ENCODE results near the gene MLKL.
"Not testable (repeated sequence)": the region's sequence is repeated elsewhere in the genome, so short reads cannot be mapped to it uniquely, and the experiment has no call there.

Gene MLKL

DNA sequence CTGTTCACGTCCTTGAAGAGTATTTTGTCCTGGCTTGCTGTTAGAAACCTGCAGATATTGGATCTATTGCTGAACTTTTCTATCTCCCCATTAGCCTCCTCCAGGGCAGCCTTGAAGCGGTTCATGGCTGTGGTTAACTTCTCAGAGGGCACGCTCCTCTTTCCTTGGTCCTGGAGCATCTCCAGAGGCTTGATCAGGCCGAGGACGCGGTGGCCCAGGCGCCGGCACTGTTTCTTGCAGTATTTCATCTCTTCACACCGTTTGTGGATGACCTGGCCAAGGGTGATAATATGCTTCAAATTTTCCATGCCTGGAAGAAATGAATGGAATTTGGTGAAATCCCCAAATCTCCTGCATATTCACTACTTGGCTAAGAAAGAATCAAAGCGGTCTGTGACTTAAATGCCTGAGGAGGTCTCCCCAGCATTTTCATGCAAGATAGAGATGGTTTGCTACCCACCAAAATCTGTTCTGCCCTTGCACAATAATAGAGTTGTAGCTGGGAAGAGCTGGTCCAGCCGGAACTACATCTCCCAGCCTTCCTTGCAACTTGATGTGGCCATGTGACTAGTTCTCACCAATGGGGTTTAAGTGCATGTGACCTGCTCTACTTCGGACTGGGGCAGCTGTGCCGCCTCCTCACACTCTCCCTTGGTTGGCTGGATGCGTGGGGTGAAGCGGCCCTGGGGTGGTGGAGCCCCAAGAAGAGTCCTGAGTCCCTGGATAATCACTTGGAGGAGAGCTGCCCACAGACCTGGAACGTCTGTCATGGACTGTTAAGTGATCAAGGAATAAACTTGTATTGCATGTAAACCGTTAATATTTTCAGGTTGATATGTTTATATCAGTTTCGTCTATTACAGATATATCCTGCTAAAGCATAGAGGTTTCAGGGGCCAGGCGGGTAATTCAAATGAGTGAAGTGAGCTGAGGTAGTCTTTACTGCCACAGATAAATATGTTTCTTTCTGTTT, 4.9 kb downstream of the MLKL start:
- no peak for FAIRE-seq

DNA sequence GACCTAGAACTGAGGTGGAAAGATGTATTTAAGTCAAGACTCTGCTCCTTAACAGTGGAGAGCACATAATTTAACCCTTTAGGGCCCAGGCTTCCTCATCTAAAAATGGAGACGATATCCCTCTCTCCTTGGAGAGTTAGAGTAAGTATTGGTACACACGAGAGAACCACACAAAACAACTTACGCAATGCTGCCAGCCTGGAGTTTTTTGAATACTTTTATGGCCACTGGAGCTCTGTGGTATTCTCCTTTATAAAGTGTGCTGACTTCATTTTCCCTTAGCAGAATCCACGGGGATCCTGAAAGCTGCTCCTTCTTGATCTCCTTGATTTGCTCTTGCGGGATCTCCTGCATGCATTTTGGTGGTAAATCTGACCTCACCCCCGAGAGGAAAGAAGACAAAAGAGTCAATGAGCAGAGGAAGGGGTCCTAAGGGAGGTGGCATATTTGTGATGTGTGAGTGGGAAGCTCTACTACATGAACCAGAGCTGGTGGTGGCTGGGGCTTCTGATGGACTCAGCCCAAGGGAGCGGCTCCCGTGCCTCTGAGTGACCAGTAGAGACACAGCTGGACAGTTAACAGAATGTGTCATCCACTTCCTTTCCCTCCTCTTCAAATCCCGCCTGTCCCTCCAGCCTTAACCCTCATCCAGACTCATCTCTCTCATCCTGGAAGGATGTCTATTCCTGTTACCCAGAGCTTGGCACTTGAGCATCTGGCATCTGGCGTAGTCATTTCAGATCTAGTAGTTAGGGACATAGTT, 9.4 kb downstream of the MLKL start:
- no peak for FAIRE-seq

DNA sequence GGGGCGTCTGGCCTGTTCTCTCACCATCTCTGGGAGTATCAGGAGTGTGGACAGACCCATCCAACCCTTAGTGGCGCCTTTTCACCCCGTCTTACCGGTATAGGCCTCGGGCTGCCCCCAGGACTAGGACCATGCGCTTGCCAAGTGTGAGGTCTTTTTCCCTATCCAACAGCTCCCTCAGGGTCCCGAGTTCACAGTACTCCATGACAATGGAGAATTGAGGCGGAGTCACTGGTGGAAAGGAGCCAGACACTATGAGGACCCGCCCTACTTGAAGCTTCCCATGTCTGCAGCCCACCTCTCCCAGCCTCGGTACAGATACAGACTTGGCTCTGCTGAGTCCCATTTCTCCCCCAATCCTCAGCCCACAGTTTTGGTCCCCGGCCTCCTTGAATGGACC, 18.1 kb downstream of the MLKL start:
- FAIRE-seq = no peak

DNA sequence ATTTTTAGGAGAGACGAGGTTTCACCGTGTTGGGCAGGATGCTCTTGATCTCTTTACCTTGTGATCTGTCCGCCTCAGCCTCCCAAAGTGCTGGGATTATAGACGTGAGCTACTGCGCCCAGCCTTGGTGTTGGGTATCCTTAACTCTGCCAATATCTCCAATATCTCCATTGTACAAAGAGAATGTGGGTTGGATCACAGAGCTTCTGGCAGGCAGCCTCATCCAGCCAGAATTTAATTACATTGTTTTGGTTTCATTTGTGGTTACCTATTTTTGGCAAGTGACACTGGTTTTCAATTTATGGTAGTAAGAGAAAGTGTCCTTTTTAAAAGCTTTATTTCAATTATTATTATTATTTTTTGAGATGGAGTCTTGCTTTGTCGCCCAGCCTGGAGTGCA, 20.0 kb downstream of the MLKL start:
- FAIRE-seq = no peak

DNA sequence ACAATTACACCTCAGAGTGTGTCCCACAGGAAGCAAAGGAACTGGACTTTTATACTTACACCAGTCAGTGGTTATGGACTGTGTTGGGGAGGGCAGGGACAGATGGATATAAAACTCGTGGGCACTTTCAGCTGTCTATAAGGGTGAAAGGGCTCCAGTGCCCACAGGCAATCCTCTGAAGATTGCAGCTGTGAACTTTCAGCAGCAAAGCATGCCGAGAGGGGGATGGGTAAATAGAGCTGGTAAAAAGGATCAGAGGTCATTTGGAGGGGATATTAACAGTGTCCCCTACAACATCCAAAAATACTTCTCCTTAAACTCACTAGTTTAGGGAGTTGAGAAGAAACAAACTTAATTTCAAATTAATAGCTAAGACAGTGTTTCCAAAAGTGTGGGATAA, 20.7 kb downstream of the MLKL start:
- FAIRE-seq = no peak

DNA sequence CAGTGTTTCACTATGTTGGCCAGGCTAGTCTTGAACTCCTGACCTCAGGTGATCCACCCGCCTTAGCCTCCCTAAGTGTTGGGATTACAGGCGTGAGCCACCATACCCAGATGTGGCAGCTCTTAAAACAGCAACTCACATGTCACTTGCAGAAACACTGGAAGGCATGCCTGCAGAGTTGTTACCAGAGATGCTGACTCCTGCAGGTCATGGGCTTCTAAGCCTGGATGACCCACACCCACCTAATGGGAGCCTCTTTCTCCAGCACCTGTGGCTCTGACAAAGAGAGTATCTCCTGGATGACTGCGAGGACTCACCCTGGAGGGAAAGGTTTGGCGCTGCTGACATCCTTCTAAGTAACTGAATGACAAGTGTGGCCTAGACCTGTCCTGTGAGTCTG, 22.8 kb downstream of the MLKL start:
- FAIRE-seq = no peak

DNA sequence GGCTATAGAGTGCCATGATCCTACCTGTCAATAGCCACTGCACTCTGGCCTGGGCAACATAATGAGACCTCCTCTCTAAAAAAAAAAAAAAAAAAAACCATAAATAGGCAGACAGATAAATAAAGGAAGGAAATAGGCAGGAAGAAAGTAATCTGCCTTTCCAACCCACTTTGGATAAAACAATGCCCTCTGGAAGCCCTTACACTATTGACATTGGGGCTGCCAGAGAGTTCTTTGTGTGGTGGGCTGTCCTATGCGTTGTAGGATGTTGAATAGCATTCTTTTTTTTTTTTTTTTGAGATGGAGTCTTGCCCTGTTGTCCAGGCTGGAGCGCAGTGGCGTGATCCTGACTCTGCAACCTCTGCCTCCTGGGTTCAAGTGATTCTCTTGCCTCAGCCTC, 26.8 kb downstream of the MLKL start:
- no peak for FAIRE-seq

DNA sequence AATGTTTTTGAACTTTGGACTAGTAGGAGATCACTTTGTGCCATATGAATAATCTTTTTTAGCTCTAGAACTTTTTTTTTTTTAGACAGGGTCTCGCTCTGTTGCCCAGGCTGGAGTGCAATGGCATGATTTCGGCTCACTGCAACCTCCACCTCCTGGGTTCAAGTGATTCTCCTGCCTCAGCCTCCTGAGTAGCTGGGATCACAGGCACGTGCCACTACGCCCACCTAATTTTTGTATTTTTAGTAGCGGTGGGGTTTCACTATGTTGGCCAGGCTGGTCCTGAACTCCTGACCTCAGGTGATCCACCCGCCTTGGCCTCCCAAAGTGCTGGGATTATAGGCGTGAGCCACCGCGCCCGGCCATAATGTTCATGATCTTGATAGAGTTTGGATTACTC, 31.8 kb downstream of the MLKL start:
- not testable (repeated sequence) for FAIRE-seq

DNA sequence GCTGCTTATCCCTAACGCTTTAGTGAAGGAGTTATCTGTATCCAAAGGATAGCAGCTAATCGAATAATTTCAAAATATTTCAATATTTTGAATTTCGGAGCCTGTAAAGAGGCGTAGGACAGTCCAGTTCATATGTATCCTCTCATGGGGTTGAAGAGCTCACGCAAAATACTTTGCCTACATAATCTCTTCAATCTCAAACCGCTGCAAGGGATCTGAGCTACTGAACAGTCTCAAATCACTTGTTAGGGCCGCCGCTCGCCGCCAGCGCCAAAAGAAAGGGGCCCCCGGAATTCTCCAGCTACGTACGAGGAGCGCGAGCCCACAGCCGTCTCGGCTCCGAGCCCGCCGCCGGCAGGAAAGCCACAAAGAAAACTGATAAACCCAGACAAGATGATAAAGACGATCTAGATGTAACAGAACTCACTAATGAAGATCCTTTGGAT, 33.4 kb downstream of the MLKL start:
- no peak for FAIRE-seq

DNA sequence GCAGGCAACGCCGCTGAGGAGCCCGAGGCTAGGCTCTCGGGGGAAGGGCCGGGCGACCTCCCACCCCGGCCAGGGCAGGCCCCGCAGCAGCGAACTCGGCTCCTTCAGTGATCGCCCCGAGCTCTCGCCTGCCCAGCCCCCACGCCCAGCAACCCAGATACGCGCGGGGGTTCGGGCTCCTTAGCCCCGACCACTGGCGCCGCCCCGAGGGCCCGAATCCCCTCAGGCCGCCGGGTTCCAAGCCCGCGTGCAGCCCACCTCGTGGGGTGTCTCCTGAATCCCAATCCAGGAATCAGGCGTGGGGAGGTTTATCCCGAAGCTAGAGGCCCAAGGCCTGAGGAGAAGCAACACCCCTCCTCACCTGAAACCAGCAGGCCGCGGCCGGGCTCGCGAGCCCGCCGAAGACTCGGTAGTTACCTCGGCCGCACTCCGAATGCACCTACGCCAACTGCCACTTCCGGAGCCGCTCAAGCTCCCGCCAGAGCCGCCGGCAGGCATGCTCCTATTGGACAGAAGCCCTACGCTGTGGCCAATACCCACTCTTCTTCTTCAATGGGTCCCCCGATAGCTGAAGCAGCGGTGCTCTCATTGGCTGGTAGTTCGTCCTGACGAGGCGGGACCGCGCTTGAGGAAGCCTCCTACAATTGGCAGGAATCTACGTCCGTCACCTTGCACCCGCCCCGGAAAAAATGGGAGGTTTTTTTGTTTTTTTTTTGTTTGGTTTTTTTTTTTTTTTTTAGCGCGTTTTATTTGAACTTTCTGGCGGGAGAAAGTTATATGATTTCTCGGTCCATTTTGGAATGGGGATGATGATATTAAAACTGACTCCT, 34.0 kb downstream of the MLKL start, which contains the start of gene RFWD3:
TSS of gene RFWD3 (minus strand) at position 453 of the 830 bp plus-strand sequence. CDS start 5,428 bp downstream, outside the sequence.
- peak; percentile 89 for FAIRE-seq

DNA sequence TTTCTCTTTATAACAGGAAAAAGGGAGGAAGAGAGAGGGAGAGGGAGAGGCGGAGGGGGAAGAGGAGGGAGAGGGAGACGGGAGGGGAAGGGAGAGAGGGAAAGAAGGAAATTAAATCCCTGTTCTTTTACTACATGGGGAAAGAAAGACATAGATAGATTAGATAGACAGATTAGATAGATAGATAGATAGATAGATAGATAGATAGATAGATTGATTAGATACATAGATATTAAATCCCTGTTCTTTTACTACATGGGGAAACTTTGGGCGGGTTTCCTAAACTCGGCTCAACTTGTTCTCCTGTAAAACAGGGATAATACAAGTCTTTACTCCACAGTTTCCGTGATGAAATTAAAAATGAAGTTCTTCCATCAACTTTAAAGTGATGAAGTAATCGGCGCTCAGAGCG, 34.6 kb downstream of the MLKL start:
- FAIRE-seq = no peak

DNA sequence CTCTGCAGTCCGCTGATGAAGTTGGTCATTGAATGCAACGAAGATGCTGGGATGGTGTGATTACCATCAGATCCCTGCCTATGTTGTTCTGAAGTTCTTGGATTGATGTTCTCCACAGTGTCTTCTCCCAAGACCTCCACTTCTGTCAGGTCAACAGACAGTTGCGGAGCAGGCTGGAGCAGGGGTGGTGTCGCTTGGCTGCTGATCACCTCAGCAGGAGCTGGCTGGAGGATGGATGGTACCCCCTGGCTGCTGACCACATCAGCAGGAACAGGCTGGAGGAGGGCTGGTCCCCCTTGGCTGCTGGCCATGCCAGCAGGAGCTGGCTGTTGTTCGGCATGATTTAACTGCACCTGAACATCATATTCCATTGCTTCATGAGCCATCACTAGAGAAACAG, 39.6 kb downstream of the MLKL start:
- FAIRE-seq = no peak

DNA sequence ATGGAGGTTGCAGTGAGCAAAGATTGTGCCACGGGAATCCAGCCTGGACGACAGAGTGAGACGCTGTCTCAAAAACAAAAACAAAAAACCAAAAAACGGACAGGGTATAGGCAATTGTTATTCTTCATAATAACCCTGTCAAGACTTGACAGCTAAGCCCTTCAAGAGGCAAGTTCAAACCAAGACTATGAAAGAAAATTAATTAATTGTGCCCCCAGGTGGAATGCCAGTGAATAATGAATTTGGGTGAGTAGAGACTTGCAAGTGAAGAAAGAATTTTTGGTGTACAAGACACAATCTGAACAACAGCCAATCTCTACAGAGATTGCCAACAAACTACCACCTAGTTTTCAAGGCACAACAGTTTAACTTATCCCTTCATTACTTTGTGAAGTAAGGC, 40.3 kb downstream of the MLKL start:
- no peak for FAIRE-seq

DNA sequence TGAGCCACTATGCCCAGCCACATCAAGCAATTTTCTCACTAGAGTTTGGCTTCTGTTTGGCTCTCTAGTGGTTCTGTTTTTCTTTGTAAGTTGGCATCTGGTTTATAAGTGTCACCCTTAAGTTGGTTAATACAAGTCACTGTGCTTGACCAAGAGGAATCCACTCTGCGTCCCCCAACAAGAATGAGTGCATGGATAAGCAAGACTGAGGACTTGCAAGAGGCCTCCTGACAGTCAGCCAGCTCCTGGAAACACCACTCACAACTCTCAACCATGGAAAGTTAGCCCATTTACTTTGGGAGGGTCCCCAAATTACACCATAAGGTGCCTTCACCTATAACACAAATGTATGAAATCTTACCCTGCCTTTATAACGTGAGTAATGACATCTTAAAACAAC, 41.6 kb downstream of the MLKL start:
- no peak for FAIRE-seq

DNA sequence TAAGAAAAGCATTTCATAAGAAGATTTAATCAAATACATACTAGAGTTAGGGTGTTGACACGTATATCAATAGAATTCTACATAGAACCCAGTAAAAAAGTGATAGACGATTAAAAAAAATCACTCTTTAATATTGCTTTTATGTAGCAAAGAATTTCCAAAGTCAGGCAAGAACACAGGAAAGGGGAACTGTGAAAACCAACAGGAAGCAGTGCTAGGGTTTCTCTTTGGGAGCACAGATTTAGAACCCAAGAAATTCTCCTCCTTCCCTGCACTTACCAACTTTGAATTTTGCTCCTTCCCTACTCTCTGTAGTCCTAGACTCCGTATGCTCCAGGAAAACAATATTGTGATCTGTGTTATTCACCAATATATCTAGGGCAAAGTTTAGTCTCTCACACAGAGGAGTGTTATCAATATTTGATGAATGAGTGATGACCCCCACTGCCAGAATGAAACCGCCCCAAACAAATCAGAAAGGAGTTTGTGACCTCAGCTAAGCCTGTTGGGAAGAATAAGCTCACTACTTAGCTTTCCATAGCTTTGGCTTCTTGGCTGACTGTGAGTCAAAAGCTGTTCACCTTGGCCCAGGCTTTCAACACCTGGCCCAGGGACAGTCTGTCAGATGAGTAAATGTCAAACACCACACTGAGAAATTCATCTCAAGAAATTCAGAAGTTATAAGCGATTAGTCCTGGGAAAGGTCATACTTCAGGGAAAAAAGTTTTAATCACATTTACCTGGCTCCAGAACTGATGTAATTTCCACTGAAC, 42.6 kb downstream of the MLKL start:
- no peak for FAIRE-seq

DNA sequence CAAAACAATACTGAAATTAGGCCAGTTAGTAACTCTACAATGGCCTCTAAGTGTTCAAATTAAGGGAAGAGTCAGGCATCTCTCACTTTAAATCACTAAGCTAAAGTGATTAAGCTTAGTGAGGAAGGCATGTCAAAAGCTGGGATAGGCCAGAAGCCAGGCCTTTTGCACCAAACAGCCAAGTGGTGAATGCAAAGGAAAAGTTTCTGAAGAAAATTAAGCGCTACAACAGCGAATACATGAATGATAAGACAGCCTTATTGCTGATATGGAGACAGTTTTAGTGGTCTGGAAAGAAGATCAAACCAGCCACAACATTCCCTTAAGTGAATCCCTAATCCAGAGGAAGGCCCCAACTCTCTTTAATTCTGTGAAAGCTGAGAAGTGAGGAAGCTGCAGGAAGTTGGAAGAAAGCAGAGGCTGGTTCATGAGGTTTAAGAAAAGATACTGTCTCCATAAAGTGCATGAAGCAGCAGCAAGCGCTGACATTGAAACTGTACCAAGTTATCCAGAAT, 46.1 kb downstream of the MLKL start:
- no peak for FAIRE-seq

DNA sequence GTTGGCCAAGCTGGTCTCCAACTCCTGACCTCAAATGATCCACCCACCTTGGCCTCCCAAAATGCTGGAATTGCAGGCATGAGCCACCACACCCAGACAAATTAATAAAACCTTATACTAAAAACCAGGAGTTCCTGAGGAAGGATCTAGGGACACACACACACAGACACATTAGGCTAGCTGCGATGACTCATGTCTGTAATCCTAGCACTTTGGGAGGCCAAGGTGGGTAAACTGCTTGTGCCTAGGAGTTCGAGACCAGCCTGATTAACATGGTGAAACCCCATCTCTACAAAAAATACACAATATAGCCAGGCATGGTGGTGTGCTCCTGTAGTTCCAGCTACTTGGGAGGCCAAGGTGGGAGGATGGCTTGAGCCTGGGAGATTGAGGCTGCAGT, 47.8 kb downstream of the MLKL start:
- not testable (repeated sequence) for FAIRE-seq

DNA sequence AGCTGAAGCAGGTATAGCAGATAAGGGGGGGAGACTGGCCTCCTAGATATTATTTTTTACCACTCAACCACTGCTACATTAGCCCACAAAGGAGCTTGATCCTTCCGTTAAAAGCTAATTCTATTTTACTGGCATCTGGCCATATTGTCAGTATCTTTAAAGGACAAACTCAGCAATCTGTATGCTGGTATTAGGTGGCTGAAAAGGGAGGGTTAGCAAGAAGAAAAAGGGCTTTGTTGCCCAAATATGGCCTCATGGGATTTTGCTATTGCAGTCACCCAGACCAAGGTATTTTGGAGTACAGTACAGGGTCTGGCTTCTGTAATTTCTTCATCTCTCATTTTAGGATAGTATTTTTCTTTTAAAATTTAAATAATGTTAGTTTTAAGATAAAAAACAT, 48.4 kb downstream of the MLKL start:
- no peak for FAIRE-seq

DNA sequence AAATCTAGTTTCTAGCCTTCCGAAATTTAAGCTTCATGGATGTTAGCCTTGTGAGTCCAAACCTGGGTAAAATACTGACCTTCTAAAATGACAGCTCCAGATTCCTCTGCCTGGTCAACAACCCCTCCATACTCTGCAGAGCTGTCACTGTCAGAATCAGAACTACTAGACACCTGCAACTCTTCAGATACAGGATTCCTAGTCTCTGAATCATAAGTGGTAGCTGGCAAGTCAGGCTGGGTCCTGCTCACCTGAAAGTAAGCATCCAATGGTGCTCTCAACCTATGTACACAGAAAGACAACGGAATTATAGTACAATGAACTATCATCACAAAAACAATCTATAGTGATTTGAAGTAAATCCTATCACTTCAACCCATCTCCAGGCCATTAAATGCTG, 48.8 kb downstream of the MLKL start:
- no peak for FAIRE-seq

DNA sequence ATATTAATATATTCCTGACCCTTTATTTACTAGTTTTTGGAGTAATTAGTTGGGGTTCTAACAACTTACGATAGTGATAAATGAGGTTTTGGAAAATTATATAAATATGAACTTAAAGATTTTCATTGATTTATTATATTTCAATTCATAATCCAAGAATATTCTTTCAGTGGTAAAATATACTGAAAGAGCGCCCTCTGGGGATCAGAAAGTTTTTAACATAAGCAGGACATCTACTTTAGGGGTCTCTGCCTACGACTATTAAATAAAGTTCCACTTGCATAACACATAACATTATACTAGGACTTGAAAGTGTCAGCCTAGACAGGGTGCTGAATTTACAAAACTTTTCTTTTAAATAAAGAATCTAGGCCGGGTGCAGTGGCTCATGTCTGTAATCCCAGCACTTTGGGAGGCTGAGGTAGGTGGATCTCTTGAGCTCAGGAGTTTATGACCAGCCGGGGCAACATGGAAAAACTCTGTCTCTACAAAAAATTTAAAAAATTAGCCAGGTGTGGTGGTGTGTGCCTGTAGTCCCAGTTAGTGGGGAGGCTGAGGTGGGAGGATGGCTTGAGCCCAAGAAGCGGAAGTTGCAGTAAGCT, 49.6 kb downstream of the MLKL start:
- FAIRE-seq = no peak

DNA sequence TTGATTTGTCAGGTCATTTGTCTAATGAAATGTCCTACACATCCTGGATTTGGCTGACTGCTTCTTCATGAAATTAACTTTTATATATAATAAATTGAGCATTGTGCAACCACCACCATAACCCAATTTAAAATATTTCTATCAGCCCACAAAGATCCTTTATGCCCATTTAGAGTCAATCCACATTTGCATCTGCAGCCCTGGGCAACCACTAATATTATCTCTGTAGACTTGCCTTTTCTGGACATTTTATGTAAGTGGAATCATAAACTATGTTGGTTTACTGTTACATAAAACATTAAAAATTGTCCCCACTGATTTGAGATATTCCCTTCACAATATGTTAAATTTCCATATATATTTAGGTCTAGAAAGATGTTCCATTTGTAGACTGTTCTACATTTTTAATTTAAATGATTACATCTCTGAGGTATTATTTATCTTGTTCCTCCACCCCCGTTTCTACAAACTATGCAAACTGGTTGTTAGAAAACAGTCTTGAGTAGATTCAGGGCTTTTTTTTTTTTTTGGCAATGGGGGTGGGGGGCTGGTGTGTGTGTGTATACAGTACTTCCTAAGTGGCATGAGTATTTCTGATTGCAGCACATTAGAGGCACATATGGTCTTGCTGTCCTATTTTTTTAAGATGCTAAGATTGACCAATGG, 50.7 kb downstream of the MLKL start:
- FAIRE-seq = no peak

Data from colon (tissue), 2 donors.